Tibial artery (tissue), 4 donors: ENCODE data around the gene MAGI2.

Experiments used
- DNase-seq, 2 donors: peaks; one replicate each; pipeline ENCODE4 v3.0.0-alpha.2; 2019
- H3K27ac ChIP-seq, 2 donors: fragments of 200-600 bp; sonication (generic) in 1 of 2; 1 replicate in 1 of 2; 2 replicates in 1 of 2; pipeline ENCODE4 v1.5.1; 2018 to 2019; ENCODE audit warnings: mild to moderate bottlenecking in 1 of 2
- H3K27me3 ChIP-seq, 2 donors: fragments of 200-600 bp; sonication (generic) in 1 of 2; one replicate each; pipeline versions ENCODE4 v1.5.1 to v1.6.0; 2016 to 2019
- H3K36me3 ChIP-seq, 3 donors: fragments of 200-600 bp; sonication (generic) in 2 of 3; one replicate each; pipeline ENCODE4 v1.5.1; 2016 to 2019; ENCODE audit warnings: mild to moderate bottlenecking in 2 of 3
- H3K4me1 ChIP-seq, 4 donors: fragments of 200-600 bp; sonication (generic) in 2 of 4; 1 replicate in 3 of 4; 2 replicates in 1 of 4; pipeline ENCODE4 v1.5.1; 2016 to 2019
- H3K4me3 ChIP-seq, 2 donors: fragments of 200-600 bp; sonication (generic) in 1 of 2; 1 replicate in 1 of 2; 2 replicates in 1 of 2; pipeline ENCODE4 v1.5.1; 2018 to 2019; ENCODE audit warnings: mild to moderate bottlenecking in 2 of 2
- H3K9me3 ChIP-seq, 3 donors: fragments of 200-600 bp; sonication (generic) in 1 of 3; one replicate each; pipeline ENCODE4 v1.5.1; 2016 to 2019
- CTCF ChIP-seq, 2 experiments: fragments of 200-600 bp in 1 of 2; fragments of 450-650 bp in 1 of 2; IDR thresholded peaks; one replicate each; pipeline ENCODE4 v1.5.1; 2017 to 2019; ENCODE audit warnings: antibody characterized with exemption in 2 of 2, mild to moderate bottlenecking in 1 of 2, moderate library complexity in 1 of 2
- intact Hi-C: fragments of 100-400 bp; cut with DNase I; formaldehyde crosslinking; loops from one replicate; pipeline ENCODE4 v1.15.0; 2023; ENCODE audit warnings: low total_unique reads

Gene MAGI2

DNA sequence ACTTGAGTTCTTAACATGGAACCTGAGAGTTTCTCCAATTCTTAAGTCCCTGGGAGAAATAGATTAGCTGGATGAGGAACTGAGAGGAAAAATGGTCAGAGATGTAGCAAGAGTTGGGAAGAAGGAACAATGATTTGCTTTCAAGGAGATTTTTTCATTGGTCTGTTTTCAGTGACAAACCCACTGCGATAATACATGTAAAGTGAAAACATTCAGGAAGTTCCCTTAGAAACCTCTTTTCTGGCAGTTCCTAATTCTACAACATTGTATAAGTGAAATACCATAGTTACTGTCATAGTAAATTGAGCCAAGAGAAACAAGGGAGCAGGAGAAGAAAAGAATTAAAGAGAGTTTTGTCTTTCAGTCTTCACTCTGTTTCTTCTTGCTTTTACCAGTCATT lies 12.1 kb upstream of the MAGI2 start:
- TF ChIP-seq CTCF (IDR thresholded peaks at IDR 0.05) = no peak
- Histone ChIP-seq H3K27me3 (no peaks in the 10 kb centered on the region), H3K4me1 (peaks cover 0 to 25% (median 4%) of the 10 kb centered on the region in 4 donors), H3K9me3 (no peaks in the 10 kb centered on the region), H3K4me3 (no peak overlapping the region), H3K36me3 (peaks cover 0 to 21% (median 0%) of the 10 kb centered on the region in 3 donors), H3K27ac (no peak overlapping the region)
- no peak for DNase-seq
- intact Hi-C loops = no loop called here

DNA sequence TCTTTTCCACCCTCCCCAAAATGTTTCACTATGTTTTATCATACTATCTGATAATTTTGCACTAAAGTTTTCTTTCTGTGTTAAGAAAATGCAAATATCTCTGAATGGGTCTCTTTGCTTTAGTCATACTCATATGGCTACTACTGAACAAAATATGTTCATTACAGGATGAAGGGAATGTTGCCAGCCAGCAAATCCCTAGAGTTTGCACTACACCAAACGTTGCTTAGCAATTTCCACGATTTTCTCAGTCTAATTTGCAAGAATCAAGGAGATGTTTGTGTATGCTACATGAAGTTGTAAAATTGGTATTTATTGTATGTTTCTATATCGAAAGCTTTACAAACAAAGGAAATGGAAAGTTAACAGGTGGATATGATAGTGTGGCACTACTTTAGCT lies 10.6 kb upstream of the MAGI2 start:
- H3K4me1 ChIP-seq = peaks cover 0 to 40% (median 6%) of the 10 kb centered on the region in 4 donors
- no peaks in the 10 kb centered on the region for H3K9me3 ChIP-seq
- intact Hi-C loops = no loop called here
- DNase-seq = no peak
- H3K27me3 ChIP-seq = no peaks in the 10 kb centered on the region
- H3K4me3 ChIP-seq = no peak overlapping the region
- TF ChIP-seq CTCF (IDR thresholded peaks at IDR 0.05) = no peak
- H3K36me3 ChIP-seq = peaks cover 0 to 19% (median 0%) of the 10 kb centered on the region in 3 donors
- no peak overlapping the region for H3K27ac ChIP-seq

- peaks cover 0 to 57% (median 18%) of the 10 kb centered on the region in 4 donors for H3K4me1 ChIP-seq
- TF ChIP-seq CTCF (IDR thresholded peaks at IDR 0.05) = no peak
These were observed 8.9 kb upstream of the MAGI2 start for GRCh38 chr7:79462390-79462789.

DNA sequence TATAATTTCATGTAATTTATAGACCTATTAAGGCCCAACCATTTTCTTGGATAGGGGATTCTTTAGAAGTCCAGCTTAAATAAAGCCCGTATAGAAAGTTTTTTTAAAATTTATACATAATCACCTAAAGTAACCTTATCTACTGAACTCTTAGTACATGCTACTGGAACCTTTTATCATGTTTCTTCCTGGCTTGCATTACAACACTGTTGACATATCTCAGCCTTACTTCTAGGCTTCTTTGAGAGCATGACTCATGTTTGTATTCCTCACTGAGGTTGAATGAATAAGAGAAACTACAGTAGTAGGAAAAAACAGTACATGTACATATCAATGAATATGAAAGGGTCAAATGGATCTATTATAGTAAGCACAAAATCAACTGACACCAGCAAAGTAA lies 8.2 kb upstream of the MAGI2 start:
- Histone ChIP-seq H3K4me3 (no peak overlapping the region), H3K27me3 (no peaks in the 10 kb centered on the region), H3K27ac (peak overlapping the region in 1 of 2 donors; percentile 97), H3K36me3 (peaks cover 0 to 13% (median 0%) of the 10 kb centered on the region in 3 donors), H3K4me1 (peaks cover 0 to 64% (median 25%) of the 10 kb centered on the region in 4 donors), H3K9me3 (no peaks in the 10 kb centered on the region)
- TF ChIP-seq CTCF (IDR thresholded peaks at IDR 0.05) = no peak
- no peak for DNase-seq
- intact Hi-C loops = no loop called here

More at GRCh38 chr7:79462390-79462789, 8.9 kb upstream of the MAGI2 start:
- Histone ChIP-seq H3K27ac (no peak overlapping the region), H3K27me3 (no peaks in the 10 kb centered on the region), H3K36me3 (peaks cover 0 to 13% (median 0%) of the 10 kb centered on the region in 3 donors), H3K4me3 (no peak overlapping the region), H3K9me3 (no peaks in the 10 kb centered on the region)
- no peak for DNase-seq
- intact Hi-C loops = no loop called here

GRCh38 chr7:79459381-79459780 lies 5.9 kb upstream of the MAGI2 start:
- Histone ChIP-seq H3K4me1 (peaks cover 0 to 73% (median 41%) of the 10 kb centered on the region in 4 donors), H3K27me3 (no peaks in the 10 kb centered on the region), H3K27ac (peak overlapping the region; percentile 63 to 97), H3K36me3 (peaks cover 0 to 13% (median 0%) of the 10 kb centered on the region in 3 donors), H3K9me3 (no peaks in the 10 kb centered on the region), H3K4me3 (no peak overlapping the region)
- peak; percentile 49 to 69 for DNase-seq
- TF ChIP-seq CTCF (IDR thresholded peaks at IDR 0.05) = no peak
- intact Hi-C loops = no loop called here

GRCh38 chr7:79458796-79459195 lies 5.3 kb upstream of the MAGI2 start:
- intact Hi-C loops = no loop called here
- DNase-seq = peak in 1 of 2 donors; percentile 42
- peak overlapping the region; percentile 63 to 97 for H3K27ac ChIP-seq
- TF ChIP-seq CTCF (IDR thresholded peaks at IDR 0.05) = no peak
- H3K36me3 ChIP-seq = peaks cover 0 to 13% (median 0%) of the 10 kb centered on the region in 3 donors
- peaks cover 0 to 73% (median 41%) of the 10 kb centered on the region in 4 donors for H3K4me1 ChIP-seq
- no peak overlapping the region for H3K4me3 ChIP-seq
- H3K27me3 ChIP-seq = no peaks in the 10 kb centered on the region
- H3K9me3 ChIP-seq = no peaks in the 10 kb centered on the region
